NCI-H2107 treated with DMSO at 0.1 percent for 48 hours (cell line): Measurements from ENCODE around the gene BID.

Source experiments
- DNase-seq: peaks from one replicate; lab custom pipeline; 2025; ENCODE audit not compliant: unreplicated experiment; lab: John Stamatoyannopoulos, UW

The BID gene

GRCh38 chr22:17784776-17785175, 10.5 kb upstream of the BID start:
- no peak for DNase-seq

- DNase-seq = no peak
Measured at GRCh38 chr22:17783773-17784480, 9.7 kb upstream of the BID start.

- DNase-seq = no peak
Measured at GRCh38 chr22:17783312-17783711, 9.0 kb upstream of the BID start.

GRCh38 chr22:17782621-17783020, 8.4 kb upstream of the BID start:
- no peak for DNase-seq

- no peak for DNase-seq
Measured at GRCh38 chr22:17782158-17782557, 7.9 kb upstream of the BID start.

- no peak for DNase-seq
Measured at GRCh38 chr22:17781319-17782031, 7.2 kb upstream of the BID start.

- DNase-seq = no peak
Measured at GRCh38 chr22:17780741-17781318, 6.6 kb upstream of the BID start.

- no peak for DNase-seq
Measured at GRCh38 chr22:17780116-17780740, 6.0 kb upstream of the BID start.

- peak; percentile 48 for DNase-seq
Measured at GRCh38 chr22:17779286-17780115, 5.2 kb upstream of the BID start.

- no peak for DNase-seq
Measured at GRCh38 chr22:17778412-17778976, 4.2 kb upstream of the BID start.

- no peak for DNase-seq
Measured at GRCh38 chr22:17777717-17778044, 3.4 kb upstream of the BID start.

- DNase-seq = no peak
Measured at GRCh38 chr22:17777005-17777716, 2.9 kb upstream of the BID start.

GRCh38 chr22:17775781-17776465, 1.7 kb upstream of the BID start:
- DNase-seq = no peak

GRCh38 chr22:17774926-17775685, 837 bp upstream of the BID start:
- DNase-seq = no peak

GRCh38 chr22:17773606-17774205, 563 bp downstream of the BID start:
- no peak for DNase-seq

GRCh38 chr22:17772958-17773605, 1.2 kb downstream of the BID start:
- no peak for DNase-seq

GRCh38 chr22:17772249-17772957, 1.9 kb downstream of the BID start:
- no peak for DNase-seq
